AG09309 (cell line): ENCODE results near the gene RALB.

Source experiments
- DNase-seq: peaks from one replicate; pipeline ENCODE4 v3.0.0-alpha.2; 2010; ENCODE audit warnings: low read depth
- H3K4me3 ChIP-seq: 2 replicates; pipeline ENCODE4 v1.5.1; 2011; ENCODE audit warnings: mild to moderate bottlenecking, low read depth, low read length, moderate library complexity; ENCODE audit not compliant: control insufficient read depth
- TF ChIP-seq, protein P1 (sequence below): IDR thresholded peaks from 2 replicates; pipeline ENCODE4 v1.5.1; 2011; ENCODE audit warnings: mild to moderate bottlenecking, low read depth, low read length, inconsistent platforms; ENCODE audit not compliant: insufficient read depth, control insufficient read depth; ENCODE audit errors: missing control alignments

Gene RALB

DNA sequence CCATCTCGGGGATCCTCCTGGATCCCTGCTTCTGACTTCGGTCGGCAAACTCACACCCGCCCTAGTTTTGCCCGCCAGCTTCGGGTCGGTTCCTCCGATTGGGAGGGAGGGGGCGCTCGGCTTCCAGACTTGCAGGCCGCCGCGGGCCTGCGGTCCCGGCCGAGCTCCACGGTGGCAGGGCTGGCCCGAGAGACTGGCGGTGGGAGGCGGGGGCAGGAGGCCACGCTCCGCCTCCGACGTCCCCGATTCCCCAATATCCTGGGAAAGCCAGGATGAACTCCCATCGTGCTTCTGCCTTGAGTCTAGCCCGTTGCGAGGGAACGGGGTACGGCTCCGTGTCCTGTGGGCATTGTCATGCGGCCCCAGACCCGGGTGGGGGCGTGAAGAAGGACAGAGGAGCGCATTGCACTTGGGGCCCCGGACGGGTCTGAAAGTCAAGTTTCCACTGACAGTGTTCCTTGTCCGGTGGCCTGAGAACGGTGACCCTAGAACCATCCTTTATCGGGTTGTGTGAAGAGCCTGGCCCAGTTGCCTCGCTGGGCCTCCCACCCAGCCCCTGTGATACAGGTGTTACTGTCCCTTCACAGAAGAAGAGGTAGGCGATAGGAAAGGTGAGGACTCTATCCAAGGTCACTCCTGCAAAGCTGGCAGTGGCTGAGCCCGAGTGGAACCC, 90.9 kb downstream of the RALB start:
- no peak overlapping the region for H3K4me3 ChIP-seq
- TF ChIP-seq, protein P1, sequence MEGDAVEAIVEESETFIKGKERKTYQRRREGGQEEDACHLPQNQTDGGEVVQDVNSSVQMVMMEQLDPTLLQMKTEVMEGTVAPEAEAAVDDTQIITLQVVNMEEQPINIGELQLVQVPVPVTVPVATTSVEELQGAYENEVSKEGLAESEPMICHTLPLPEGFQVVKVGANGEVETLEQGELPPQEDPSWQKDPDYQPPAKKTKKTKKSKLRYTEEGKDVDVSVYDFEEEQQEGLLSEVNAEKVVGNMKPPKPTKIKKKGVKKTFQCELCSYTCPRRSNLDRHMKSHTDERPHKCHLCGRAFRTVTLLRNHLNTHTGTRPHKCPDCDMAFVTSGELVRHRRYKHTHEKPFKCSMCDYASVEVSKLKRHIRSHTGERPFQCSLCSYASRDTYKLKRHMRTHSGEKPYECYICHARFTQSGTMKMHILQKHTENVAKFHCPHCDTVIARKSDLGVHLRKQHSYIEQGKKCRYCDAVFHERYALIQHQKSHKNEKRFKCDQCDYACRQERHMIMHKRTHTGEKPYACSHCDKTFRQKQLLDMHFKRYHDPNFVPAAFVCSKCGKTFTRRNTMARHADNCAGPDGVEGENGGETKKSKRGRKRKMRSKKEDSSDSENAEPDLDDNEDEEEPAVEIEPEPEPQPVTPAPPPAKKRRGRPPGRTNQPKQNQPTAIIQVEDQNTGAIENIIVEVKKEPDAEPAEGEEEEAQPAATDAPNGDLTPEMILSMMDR = peak; percentile 80
- peak; percentile 29 for DNase-seq
